ENCODE results near the gene MUC3A. TPM values are rescaled to one million over a fixed set of nuclear protein-coding genes. Genes with fewer than 3 reads are reported as not detected.
"Not testable (repeated sequence)": the region's sequence is repeated elsewhere in the genome, so short reads cannot be mapped to it uniquely, and the experiment has no call there.

Gene MUC3A
- total and polyA plus RNA-seq, 2 of the 4 experiments (the other 2 are of a cell fraction): 0.05 TPM; not detected in 1

DNA sequence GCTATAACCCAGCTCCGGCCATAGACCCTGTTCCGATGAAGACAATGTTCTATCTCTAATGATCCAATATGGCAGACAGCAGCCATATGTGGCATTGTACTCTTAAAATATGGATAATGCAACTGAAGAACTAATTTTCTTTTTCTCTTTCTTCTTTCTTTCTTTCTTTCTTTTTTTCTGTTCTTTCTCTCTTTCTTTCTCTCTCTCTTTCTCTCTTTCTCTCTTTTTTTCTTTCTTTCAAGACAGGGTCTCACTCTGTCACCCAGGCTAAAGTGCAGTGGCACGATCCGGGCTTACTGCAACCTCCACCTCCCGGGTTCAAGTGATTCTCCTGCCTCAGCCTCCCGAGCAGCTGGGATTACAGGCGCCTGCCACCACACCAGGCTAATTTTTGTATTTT lies 13.2 kb upstream of the MUC3A start:
- H2AFZ ChIP-seq (replicated peaks; ENCODE audit: low read length, poor library complexity); in situ Hi-C loops (cut with MboI; ENCODE audit: low sequenced_read_pairs); H3K4me1 ChIP-seq (ENCODE audit: control insufficient read depth, insufficient read depth, low read length); H2AK5ac ChIP-seq (ENCODE audit: low read depth, low read length); BruUV-seq (replicated peaks); H2BK5ac ChIP-seq (ENCODE audit: low read depth, low read length, poor library complexity, severe bottlenecking); POLR2A ChIA-PET (ENCODE audit: unreplicated experiment); CTCF ChIA-PET; H3K9ac ChIP-seq (ENCODE audit: low read depth, low read length); DNase-seq; H3K36me3 ChIP-seq (ENCODE audit: control insufficient read depth, insufficient read depth, low read length); H3K23ac ChIP-seq (ENCODE audit: low read depth, low read length); H4K20me1 ChIP-seq (ENCODE audit: insufficient read depth, low read length); H2BK15ac ChIP-seq (ENCODE audit: low read depth, low read length); H3K56ac ChIP-seq (ENCODE audit: extremely low read depth, insufficient read depth, low read length); H2BK120ac ChIP-seq (ENCODE audit: low read depth, low read length); H3K4me3 ChIP-seq (ENCODE audit: insufficient read depth, low read depth, low read length); H3K9me1 ChIP-seq (ENCODE audit: insufficient read depth, low read length); H3K18ac ChIP-seq (ENCODE audit: low read depth, low read length); H2BK20ac ChIP-seq (ENCODE audit: low read depth, low read length); H3K9me3 ChIP-seq (ENCODE audit: control insufficient read depth, insufficient read depth, low read length); H3K27ac ChIP-seq (ENCODE audit: insufficient read depth, low read length); intact Hi-C loops (cut with micrococcal nuclease); H4K8ac ChIP-seq (ENCODE audit: low read depth in 2 of 2, low read length in 2 of 2); H2AK9ac ChIP-seq (replicated peaks; ENCODE audit: low read depth, low read length, poor library complexity); H3K14ac ChIP-seq (replicated peaks; ENCODE audit: low read depth, low read length); H4K5ac ChIP-seq (ENCODE audit: low read depth, low read length); ATAC-seq (ENCODE audit: low read depth); H4K91ac ChIP-seq (ENCODE audit: insufficient read depth, low read depth, low read length); dilution Hi-C loops (cut with HindIII; ENCODE audit: low sequenced_read_pairs, unreplicated experiment); H3K4ac ChIP-seq (ENCODE audit: low read depth, low read length); H3K27me3 ChIP-seq (ENCODE audit: control insufficient read depth, insufficient read depth, low read length); H3K79me1 ChIP-seq (ENCODE audit: low read depth in 1 of 2, low read length in 2 of 2); H3K4me2 ChIP-seq (ENCODE audit: low read depth, low read length): not testable (repeated sequence)
- no CpG with 5 or more reads among the region's 7 CpGs for WGBS, 2 experiments (ENCODE audit: extremely low coverage in 2 of 2, insufficient read length in 1 of 2)
